Lung (tissue), 12 donors: ENCODE data around the gene GARNL3. TPM values are rescaled to one million over a fixed set of nuclear protein-coding genes. Genes with fewer than 3 reads are reported as not detected.

Source experiments
- ATAC-seq: fragments of 200-7000 bp; cut with Tn5 transposase; one replicate; pipeline ENCODE4 v1.9.1; 2020; ENCODE audit warnings: moderate number of reproducible peaks; ENCODE audit not compliant: insufficient read depth, low FRiP score
- DNase-seq, 3 donors: peaks; one replicate each; pipeline ENCODE4 v3.0.0-alpha.2; 2013 to 2017
- H3K27ac ChIP-seq, 2 donors: one replicate each; pipeline ENCODE4 v1.5.1; 2013; ENCODE audit warnings: mild to moderate bottlenecking in 2 of 2, moderate library complexity in 2 of 2, control low read depth in 1 of 2, inconsistent platforms in 1 of 2, low read depth in 1 of 2, low read length in 1 of 2
- H3K27me3 ChIP-seq, 3 donors: one replicate each; pipeline ENCODE4 v1.5.1; 2013; ENCODE audit warnings: low read length in 2 of 3; ENCODE audit not compliant: control insufficient read depth in 3 of 3, insufficient read depth in 3 of 3
- H3K36me3 ChIP-seq, 4 donors: one replicate each; pipeline ENCODE4 v1.5.1; 2013; ENCODE audit warnings: low read length in 4 of 4, mild to moderate bottlenecking in 1 of 4, moderate library complexity in 1 of 4; ENCODE audit not compliant: control insufficient read depth in 4 of 4, insufficient read depth in 4 of 4
- H3K4me1 ChIP-seq, 5 donors: one replicate each; pipeline ENCODE4 v1.5.1; 2013; ENCODE audit warnings: low read length in 5 of 5, mild to moderate bottlenecking in 2 of 5, moderate library complexity in 1 of 5; ENCODE audit not compliant: control insufficient read depth in 5 of 5, insufficient read depth in 5 of 5
- H3K4me3 ChIP-seq: one replicate; pipeline ENCODE4 v1.5.1; 2013; ENCODE audit warnings: mild to moderate bottlenecking, control low read depth, moderate library complexity
- H3K9ac ChIP-seq, 2 donors: one replicate each; pipeline ENCODE4 v1.5.1; 2013; ENCODE audit warnings: low read length in 2 of 2, control low read depth in 1 of 2; ENCODE audit not compliant: insufficient read depth in 1 of 2
- H3K9me3 ChIP-seq, 4 donors: one replicate each; pipeline ENCODE4 v1.5.1; 2013; ENCODE audit warnings: low read length in 3 of 4, mild to moderate bottlenecking in 1 of 4, moderate library complexity in 1 of 4; ENCODE audit not compliant: control insufficient read depth in 4 of 4, insufficient read depth in 3 of 4
- CTCF ChIP-seq: IDR thresholded peaks from 2 replicates; pipeline ENCODE4 v1.5.1; 2012; ENCODE audit warnings: mild to moderate bottlenecking; ENCODE audit errors: control extremely low read depth, extremely low read depth
- whole genome bisulfite sequencing, 2 donors: extraction: QIAGEN DNeasy Blood & Tissue Kit; methylation state at CpG; one replicate each; pipeline ENCODE4 v1.1.7; 2013; 5-methylcytosine and 5-hydroxymethylcytosine counted together
- polyA plus RNA-seq, 2 donors: library from polyadenylated mRNA; stranded (reverse); fragments of 200-250 nt; gene quantifications; one replicate each; pipeline ENCODE4 v1.2.1, GENCODE V29; 2013
- total RNA-seq, 2 donors: library from RNA; depleted of rRNA in 1 of 2; stranded (reverse); fragments of >200 nt in 1 of 2; gene quantifications; one replicate each; pipeline ENCODE4 v1.2.1, GENCODE V29; 2014 to 2021
- donor health status: control.
- donor health status: control.
- donor health status: Bipolar disorder and iron deficiency.
- donor health status: healthy.
- donor health status: DM: yes; HTN: yes; CAD: no.

Gene GARNL3
- total and polyA plus RNA-seq, 4 donors = 1.5 to 31.1 (median 4.4) TPM

GRCh38 chr9:127349483-127350113 is 85.0 kb downstream of the GARNL3 start:
- DNase-seq (no peak), ATAC-seq (no peak)
- WGBS, 2 donors = 94 to 95% methylated on average over 12 of the region's 12 CpGs
- no peak overlapping the region for H3K9ac ChIP-seq
- TF ChIP-seq CTCF = no peak
- peaks cover 0 to 6% (median 2%) of the 10 kb centered on the region in 4 donors for H3K36me3 ChIP-seq
- H3K4me1 ChIP-seq = no peaks in the 10 kb centered on the region
- no peak overlapping the region for H3K27ac ChIP-seq
- no peaks in the 10 kb centered on the region for H3K27me3 ChIP-seq
- H3K4me3 ChIP-seq = no peak overlapping the region
- H3K9me3 ChIP-seq = no peaks in the 10 kb centered on the region

- H3K4me1 ChIP-seq = no peaks in the 10 kb centered on the region
- no peak overlapping the region for H3K9ac ChIP-seq
- 80 to 81% methylated on average over 4 of the region's 4 CpGs for WGBS, 2 donors
- ATAC-seq (no peak), DNase-seq (no peak)
- H3K36me3 ChIP-seq = peaks cover 0 to 16% (median 0%) of the 10 kb centered on the region in 4 donors
- H3K27ac ChIP-seq = peak overlapping the region in 1 of 2 donors; percentile 54
- no peak for TF ChIP-seq CTCF
- no peak overlapping the region for H3K4me3 ChIP-seq
- H3K9me3 ChIP-seq = no peaks in the 10 kb centered on the region
- H3K27me3 ChIP-seq = peaks cover 0 to 2% (median 0%) of the 10 kb centered on the region in 3 donors
These were observed 86.9 kb downstream of the GARNL3 start for GRCh38 chr9:127351182-127352166.

GRCh38 chr9:127353882-127354281 is 89.3 kb downstream of the GARNL3 start:
- Histone ChIP-seq H3K4me3 (no peak overlapping the region), H3K27me3 (peaks cover 0 to 2% (median 0%) of the 10 kb centered on the region in 3 donors), H3K9ac (no peak overlapping the region), H3K27ac (no peak overlapping the region), H3K9me3 (no peaks in the 10 kb centered on the region), H3K4me1 (no peaks in the 10 kb centered on the region), H3K36me3 (peaks cover 4 to 24% (median 5%) of the 10 kb centered on the region in 4 donors)
- 29 to 60% methylated on average over 5 of the region's 5 CpGs for WGBS, 2 donors
- TF ChIP-seq CTCF = no peak
- ATAC-seq = no peak
- DNase-seq = no peak
